Sigmoid colon (tissue), 4 donors: ENCODE results near the gene SERINC5.

Experiments
- EP300 ChIP-seq, 4 donors: sonication (generic); formaldehyde crosslinking; IDR thresholded peaks; one replicate each; pipeline ENCODE4 v1.6.1; 2017; ENCODE audit warnings: antibody characterized with exemption in 4 of 4
- POLR2A ChIP-seq, 2 donors: fragments of 450-650 bp; IDR thresholded peaks; one replicate each; pipeline ENCODE4 v1.6.1; 2016; ENCODE audit warnings: antibody characterized with exemption in 2 of 2, mild to moderate bottlenecking in 2 of 2, moderate library complexity in 2 of 2
- POLR2AphosphoS5 ChIP-seq, 4 donors: sonication (generic); formaldehyde crosslinking; IDR thresholded peaks; one replicate each; pipeline ENCODE4 v1.6.1; 2017; ENCODE audit warnings: antibody characterized with exemption in 4 of 4
- TF ChIP-seq, protein P1 (sequence below), 4 experiments: fragments of 450-650 bp in 3 of 4; fragments of 200-600 bp in 1 of 4; IDR thresholded peaks; one replicate each; pipeline ENCODE4 v1.5.1; 2016 to 2019; ENCODE audit warnings: antibody characterized with exemption in 4 of 4, mild to moderate bottlenecking in 3 of 4, moderate library complexity in 2 of 4

DNA sequence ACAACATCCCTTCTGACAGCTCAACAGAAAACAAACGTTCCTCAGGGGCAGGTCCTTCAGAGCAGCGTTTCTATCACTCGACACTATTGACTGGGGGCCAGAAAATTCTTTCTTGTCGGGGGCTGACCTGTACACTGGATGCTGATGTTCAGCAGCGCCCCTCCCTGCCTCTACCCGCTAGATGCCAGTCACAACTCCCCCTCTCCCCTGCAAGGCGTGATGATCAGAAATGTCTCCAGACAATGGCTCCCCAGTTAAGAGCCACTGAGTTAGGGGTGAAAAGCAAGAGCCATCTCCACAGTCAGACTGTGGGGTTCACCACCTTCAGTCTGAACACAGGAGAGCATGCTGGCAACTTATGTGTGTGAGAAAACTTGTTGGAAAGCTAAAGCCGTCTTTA is 39.8 kb downstream of the SERINC5 start:
- TF ChIP-seq, protein P1, sequence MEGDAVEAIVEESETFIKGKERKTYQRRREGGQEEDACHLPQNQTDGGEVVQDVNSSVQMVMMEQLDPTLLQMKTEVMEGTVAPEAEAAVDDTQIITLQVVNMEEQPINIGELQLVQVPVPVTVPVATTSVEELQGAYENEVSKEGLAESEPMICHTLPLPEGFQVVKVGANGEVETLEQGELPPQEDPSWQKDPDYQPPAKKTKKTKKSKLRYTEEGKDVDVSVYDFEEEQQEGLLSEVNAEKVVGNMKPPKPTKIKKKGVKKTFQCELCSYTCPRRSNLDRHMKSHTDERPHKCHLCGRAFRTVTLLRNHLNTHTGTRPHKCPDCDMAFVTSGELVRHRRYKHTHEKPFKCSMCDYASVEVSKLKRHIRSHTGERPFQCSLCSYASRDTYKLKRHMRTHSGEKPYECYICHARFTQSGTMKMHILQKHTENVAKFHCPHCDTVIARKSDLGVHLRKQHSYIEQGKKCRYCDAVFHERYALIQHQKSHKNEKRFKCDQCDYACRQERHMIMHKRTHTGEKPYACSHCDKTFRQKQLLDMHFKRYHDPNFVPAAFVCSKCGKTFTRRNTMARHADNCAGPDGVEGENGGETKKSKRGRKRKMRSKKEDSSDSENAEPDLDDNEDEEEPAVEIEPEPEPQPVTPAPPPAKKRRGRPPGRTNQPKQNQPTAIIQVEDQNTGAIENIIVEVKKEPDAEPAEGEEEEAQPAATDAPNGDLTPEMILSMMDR (IDR thresholded peaks at IDR 0.05) = no peak
- no peak for TF ChIP-seq POLR2AphosphoS5 (IDR thresholded peaks at IDR 0.05)
- TF ChIP-seq POLR2A (IDR thresholded peaks at IDR 0.05) = no peak
- no peak for TF ChIP-seq EP300 (IDR thresholded peaks at IDR 0.05)
